Measurements from ENCODE around the gene CCNB1IP1. TPM values are rescaled to one million over a fixed set of nuclear protein-coding genes. Genes with fewer than 3 reads are reported as not detected.

CCNB1IP1 gene
- 63.8 and 83.6 TPM in 2 replicates for total RNA-seq

GRCh38 chr14:20332788-20333493 lies at the start of gene CCNB1IP1:
TSS of gene CCNB1IP1 (minus strand) at chr14:20333279. CDS start at chr14:20316523, 16,756 bp downstream.

GRCh38 chr14:20343092-20343861 lies 10.2 kb upstream of the CCNB1IP1 start, which contains the start of gene PARP2:
TSS of gene PARP2 (plus strand) at chr14:20343635. CDS start at chr14:20343642, 7 bp downstream.

GRCh38 chr14:20305265-20306078 lies 27.6 kb downstream of the CCNB1IP1 start, which contains the start of gene TTC5:
TSS of gene TTC5 (minus strand) at chr14:20305951. CDS start at chr14:20305937, 14 bp downstream.

Other genes with a start within 250 kb of the CCNB1IP1 start
- not detected in 2 replicates for gene OR4K17, start 222.5 kb downstream of the CCNB1IP1 start, total RNA-seq
- gene OR4N5, start 194.5 kb downstream of the CCNB1IP1 start, total RNA-seq = not detected in 2 replicates
- gene OR11G2, start 142.4 kb downstream of the CCNB1IP1 start, total RNA-seq = not detected in 2 replicates
- not detected in 2 replicates for gene OR11H6, start 109.6 kb downstream of the CCNB1IP1 start, total RNA-seq
- gene OR11H7, start 104.3 kb downstream of the CCNB1IP1 start, total RNA-seq = not detected in 2 replicates
- not detected in 2 replicates for gene OR11H4, start 94.0 kb downstream of the CCNB1IP1 start, total RNA-seq
- 8.6 and 11.2 TPM in 2 replicates for gene TTC5, start 27.3 kb downstream of the CCNB1IP1 start, total RNA-seq
- gene PARP2, start 10.4 kb upstream of the CCNB1IP1 start, total RNA-seq = 11.9 and 13.7 TPM in 2 replicates
- 10.1 and 16.0 TPM in 2 replicates for gene TEP1, start 80.2 kb upstream of the CCNB1IP1 start, total RNA-seq
- not detected in 2 replicates for gene KLHL33, start 102.9 kb upstream of the CCNB1IP1 start, total RNA-seq
- gene OSGEP, start 121.5 kb upstream of the CCNB1IP1 start, total RNA-seq = 38.0 and 55.1 TPM in 2 replicates
- gene APEX1, start 121.9 kb upstream of the CCNB1IP1 start, total RNA-seq = 136 and 200 TPM in 2 replicates
- 12.1 and 12.2 TPM in 2 replicates for gene PIP4P1, start 128.2 kb upstream of the CCNB1IP1 start, total RNA-seq
- 192 and 219 TPM in 2 replicates for gene PNP, start 136.1 kb upstream of the CCNB1IP1 start, total RNA-seq
- not detected in 2 replicates for gene RNASE10, start 172.3 kb upstream of the CCNB1IP1 start, total RNA-seq
- gene RNASE9, start 227.8 kb upstream of the CCNB1IP1 start, total RNA-seq = not detected in 2 replicates

All from hair follicular keratinocyte (primary cell).